Astrocyte (in vitro differentiated cells and primary cell): ENCODE measurements around the gene TMEM9. TPM values are rescaled to one million over a fixed set of nuclear protein-coding genes. Genes with fewer than 3 reads are reported as not detected.

ENCODE experiments used
- DNase-seq: peaks from one replicate; pipeline ENCODE4 v3.0.0-alpha.2; 2010; ENCODE audit warnings: low read depth
- FAIRE-seq: peaks from 2 replicates; lab custom pipeline; 2011; peaks lifted over from hg19 to GRCh38; lab: Jason Lieb, UNC
- H2AFZ ChIP-seq: 2 replicates; pipeline ENCODE4 v1.6.0; 2012; ENCODE audit warnings: low read depth, low read length, inconsistent platforms
- H3K27ac ChIP-seq: 2 replicates; pipeline ENCODE4 v1.5.1; 2011; ENCODE audit warnings: low read depth, low read length, inconsistent platforms
- H3K27me3 ChIP-seq: 2 replicates; pipeline ENCODE4 v1.6.0; 2011; ENCODE audit warnings: low read length, inconsistent platforms; ENCODE audit not compliant: insufficient read depth
- H3K36me3 ChIP-seq: 2 replicates; pipeline ENCODE4 v1.5.1; 2011; ENCODE audit warnings: low read length, inconsistent platforms; ENCODE audit not compliant: insufficient read depth
- H3K4me1 ChIP-seq: 2 replicates; pipeline ENCODE4 v1.5.1; 2011; ENCODE audit warnings: low read length, inconsistent platforms; ENCODE audit not compliant: insufficient read depth
- H3K4me2 ChIP-seq: 2 replicates; pipeline ENCODE4 v1.6.0; 2012; ENCODE audit warnings: low read length, inconsistent platforms
- H3K4me3 ChIP-seq: 2 replicates; pipeline ENCODE4 v1.5.1; 2011; ENCODE audit warnings: low read depth, mild to moderate bottlenecking, low read length, inconsistent platforms; ENCODE audit not compliant: insufficient read depth
- H3K79me2 ChIP-seq: 2 replicates; pipeline ENCODE4 v1.6.0; 2012; ENCODE audit warnings: mild to moderate bottlenecking, low read length, inconsistent platforms; ENCODE audit not compliant: insufficient read depth
- H3K9ac ChIP-seq: 2 replicates; pipeline ENCODE4 v1.6.0; 2012; ENCODE audit warnings: mild to moderate bottlenecking, low read length, inconsistent platforms
- H3K9me3 ChIP-seq: 2 replicates; pipeline ENCODE4 v1.5.1; 2012; ENCODE audit warnings: low read depth, mild to moderate bottlenecking, low read length, inconsistent platforms; ENCODE audit not compliant: insufficient read depth
- H4K20me1 ChIP-seq: 2 replicates; pipeline ENCODE4 v1.6.0; 2012; ENCODE audit warnings: low read length, inconsistent platforms; ENCODE audit not compliant: insufficient read depth
- H3K27ac Mint-ChIP-seq: one replicate; pipeline ENCODE4 v1.8.0; 2021; ENCODE audit warnings: mild to moderate bottlenecking, mixed read lengths; ENCODE audit not compliant: unreplicated experiment
- H3K27me3 Mint-ChIP-seq: one replicate; pipeline ENCODE4 v1.8.0; 2021; ENCODE audit warnings: low read depth, mixed read lengths; ENCODE audit not compliant: unreplicated experiment
- H3K36me3 Mint-ChIP-seq: one replicate; pipeline ENCODE4 v1.8.0; 2021; ENCODE audit warnings: low read depth, mixed read lengths; ENCODE audit not compliant: unreplicated experiment
- H3K4me1 Mint-ChIP-seq: one replicate; pipeline ENCODE4 v1.8.0; 2021; ENCODE audit warnings: low read depth, mixed read lengths; ENCODE audit not compliant: unreplicated experiment
- H3K4me3 Mint-ChIP-seq: one replicate; pipeline ENCODE4 v1.8.0; 2021; ENCODE audit warnings: mild to moderate bottlenecking, moderate library complexity, mixed read lengths; ENCODE audit not compliant: unreplicated experiment
- H3K9me3 Mint-ChIP-seq: one replicate; pipeline ENCODE4 v1.8.0; 2021; ENCODE audit warnings: mild to moderate bottlenecking, mixed read lengths; ENCODE audit not compliant: unreplicated experiment
- CTCF ChIP-seq: IDR thresholded peaks from 2 replicates; pipeline ENCODE4 v1.5.1; 2011; ENCODE audit warnings: low read depth, mild to moderate bottlenecking, inconsistent platforms, low read length, moderate library complexity; ENCODE audit not compliant: insufficient read depth
- EZH2 ChIP-seq: IDR thresholded peaks from 2 replicates; pipeline ENCODE4 v1.6.1; 2012; ENCODE audit warnings: mild to moderate bottlenecking, low read length, inconsistent platforms; ENCODE audit not compliant: insufficient read depth
- total RNA-seq: library from RNA; stranded (reverse); gene quantifications from 2 replicates; pipeline ENCODE4 v1.2.1, GENCODE V29; 2021

Gene TMEM9
- total RNA-seq, 1 donor from 2014 or later, result 88.1 TPM

GRCh38 chr1:201180901-201181300 is 26.6 kb upstream of the TMEM9 start:
- H3K4me1 ChIP-seq, result peaks cover 14% of the 10 kb centered on the region
- no peak overlapping the region for H3K4me3 Mint-ChIP-seq
- FAIRE-seq, result no peak

GRCh38 chr1:201180141-201180540 is 25.9 kb upstream of the TMEM9 start:
- H4K20me1 ChIP-seq, result no peaks in the 10 kb centered on the region
- no peaks in the 10 kb centered on the region for H3K36me3 ChIP-seq
- TF ChIP-seq EZH2 (no peak), CTCF (no peak)
- H3K9me3 ChIP-seq, result peaks cover 9% of the 10 kb centered on the region
- DNase-seq (no peak), FAIRE-seq (no peak)
- peaks cover 10% of the 10 kb centered on the region for H3K4me1 ChIP-seq
- peaks cover 31% of the 10 kb centered on the region for H3K27me3 ChIP-seq
- no peak overlapping the region for H3K4me3 ChIP-seq
- H3K9me3 Mint-ChIP-seq, result peaks cover 13% of the 10 kb centered on the region
- H3K4me1 Mint-ChIP-seq, result peaks cover 10% of the 10 kb centered on the region
- peaks cover 60% of the 10 kb centered on the region for H3K27me3 Mint-ChIP-seq
- no peak overlapping the region for H3K27ac Mint-ChIP-seq
- no peak overlapping the region for H3K4me2 ChIP-seq
- H2AFZ ChIP-seq, result no peak overlapping the region
- H3K79me2 ChIP-seq, result no peaks in the 10 kb centered on the region
- no peak overlapping the region for H3K4me3 Mint-ChIP-seq
- H3K9ac ChIP-seq, result no peak overlapping the region
- H3K27ac ChIP-seq, result no peak overlapping the region
- H3K36me3 Mint-ChIP-seq, result peaks cover 2% of the 10 kb centered on the region

More at GRCh38 chr1:201180901-201181300, 26.6 kb upstream of the TMEM9 start:
- Mint-ChIP-seq H3K9me3 (peaks cover 13% of the 10 kb centered on the region), H3K27ac (no peak overlapping the region), H3K36me3 (peaks cover 2% of the 10 kb centered on the region), H3K4me1 (peaks cover 15% of the 10 kb centered on the region), H3K27me3 (peaks cover 57% of the 10 kb centered on the region)
- Histone ChIP-seq H3K9me3 (peaks cover 9% of the 10 kb centered on the region), H3K9ac (no peak overlapping the region), H3K36me3 (no peaks in the 10 kb centered on the region), H3K27ac (no peak overlapping the region), H4K20me1 (no peaks in the 10 kb centered on the region), H3K79me2 (no peaks in the 10 kb centered on the region), H3K4me3 (no peak overlapping the region), H3K27me3 (peaks cover 31% of the 10 kb centered on the region), H3K4me2 (no peak overlapping the region), H2AFZ (no peak overlapping the region)
- no peak for DNase-seq
- TF ChIP-seq CTCF (no peak), EZH2 (no peak)

- H3K4me3 ChIP-seq, result no peak overlapping the region
- FAIRE-seq (no peak), DNase-seq (no peak)
- H3K27me3 ChIP-seq, result peaks cover 34% of the 10 kb centered on the region
- Mint-ChIP-seq H3K9me3 (peaks cover 13% of the 10 kb centered on the region), H3K4me3 (no peak overlapping the region), H3K36me3 (peaks cover 2% of the 10 kb centered on the region), H3K27ac (no peak overlapping the region), H3K4me1 (no peaks in the 10 kb centered on the region), H3K27me3 (peaks cover 59% of the 10 kb centered on the region)
- no peak overlapping the region for H3K4me2 ChIP-seq
- no peaks in the 10 kb centered on the region for H3K79me2 ChIP-seq
- H2AFZ ChIP-seq, result no peak overlapping the region
- H3K4me1 ChIP-seq, result no peaks in the 10 kb centered on the region
- no peaks in the 10 kb centered on the region for H3K36me3 ChIP-seq
- TF ChIP-seq EZH2, result no peak
- no peak for TF ChIP-seq CTCF
- no peak overlapping the region for H3K27ac ChIP-seq
- H3K9ac ChIP-seq, result no peak overlapping the region
- no peaks in the 10 kb centered on the region for H4K20me1 ChIP-seq
- H3K9me3 ChIP-seq, result peaks cover 9% of the 10 kb centered on the region
Measured at GRCh38 chr1:201178718-201179117, 24.4 kb upstream of the TMEM9 start.
